ENCODE measurements around the gene CACNB1.

DNA sequence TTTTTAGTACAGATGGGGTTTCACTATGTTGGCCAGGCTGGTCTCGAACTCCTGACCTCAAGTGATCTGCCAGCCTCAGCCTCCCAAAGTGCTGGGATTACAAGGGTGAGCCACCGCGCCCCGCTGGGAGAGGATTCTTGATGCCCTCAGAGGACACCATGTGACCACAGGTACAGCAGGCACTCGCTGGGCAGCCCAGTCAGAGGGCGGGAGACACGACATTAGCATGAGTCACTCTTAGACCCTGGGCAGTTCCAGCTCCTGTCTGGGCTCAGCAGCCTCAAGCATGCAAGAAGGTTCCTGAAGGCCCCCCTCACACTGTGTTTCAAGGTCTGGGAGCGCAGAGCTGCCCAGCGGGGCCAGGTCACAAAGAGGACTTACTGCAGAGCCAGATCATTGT lies 16.4 kb upstream of the CACNB1 start:
- TF ChIP-seq, protein P1, sequence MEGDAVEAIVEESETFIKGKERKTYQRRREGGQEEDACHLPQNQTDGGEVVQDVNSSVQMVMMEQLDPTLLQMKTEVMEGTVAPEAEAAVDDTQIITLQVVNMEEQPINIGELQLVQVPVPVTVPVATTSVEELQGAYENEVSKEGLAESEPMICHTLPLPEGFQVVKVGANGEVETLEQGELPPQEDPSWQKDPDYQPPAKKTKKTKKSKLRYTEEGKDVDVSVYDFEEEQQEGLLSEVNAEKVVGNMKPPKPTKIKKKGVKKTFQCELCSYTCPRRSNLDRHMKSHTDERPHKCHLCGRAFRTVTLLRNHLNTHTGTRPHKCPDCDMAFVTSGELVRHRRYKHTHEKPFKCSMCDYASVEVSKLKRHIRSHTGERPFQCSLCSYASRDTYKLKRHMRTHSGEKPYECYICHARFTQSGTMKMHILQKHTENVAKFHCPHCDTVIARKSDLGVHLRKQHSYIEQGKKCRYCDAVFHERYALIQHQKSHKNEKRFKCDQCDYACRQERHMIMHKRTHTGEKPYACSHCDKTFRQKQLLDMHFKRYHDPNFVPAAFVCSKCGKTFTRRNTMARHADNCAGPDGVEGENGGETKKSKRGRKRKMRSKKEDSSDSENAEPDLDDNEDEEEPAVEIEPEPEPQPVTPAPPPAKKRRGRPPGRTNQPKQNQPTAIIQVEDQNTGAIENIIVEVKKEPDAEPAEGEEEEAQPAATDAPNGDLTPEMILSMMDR (IDR thresholded peaks at IDR 0.05; ENCODE audit: insufficient read depth, low read length) = no peak
- TF ChIP-seq POLR2AphosphoS5 (IDR thresholded peaks at IDR 0.05; ENCODE audit: low read depth) (no peak), SPI1 (IDR thresholded peaks at IDR 0.05; ENCODE audit: borderline replicate concordance, low read depth) (no peak)

Measured in HL-60 (cell line).